Measurements from ENCODE around the gene CLK1. TPM values are rescaled to one million over a fixed set of nuclear protein-coding genes. Genes with fewer than 3 reads are reported as not detected.

Gene CLK1
- total RNA-seq, 1 experiment from 2014 or later: 46.8 TPM

DNA sequence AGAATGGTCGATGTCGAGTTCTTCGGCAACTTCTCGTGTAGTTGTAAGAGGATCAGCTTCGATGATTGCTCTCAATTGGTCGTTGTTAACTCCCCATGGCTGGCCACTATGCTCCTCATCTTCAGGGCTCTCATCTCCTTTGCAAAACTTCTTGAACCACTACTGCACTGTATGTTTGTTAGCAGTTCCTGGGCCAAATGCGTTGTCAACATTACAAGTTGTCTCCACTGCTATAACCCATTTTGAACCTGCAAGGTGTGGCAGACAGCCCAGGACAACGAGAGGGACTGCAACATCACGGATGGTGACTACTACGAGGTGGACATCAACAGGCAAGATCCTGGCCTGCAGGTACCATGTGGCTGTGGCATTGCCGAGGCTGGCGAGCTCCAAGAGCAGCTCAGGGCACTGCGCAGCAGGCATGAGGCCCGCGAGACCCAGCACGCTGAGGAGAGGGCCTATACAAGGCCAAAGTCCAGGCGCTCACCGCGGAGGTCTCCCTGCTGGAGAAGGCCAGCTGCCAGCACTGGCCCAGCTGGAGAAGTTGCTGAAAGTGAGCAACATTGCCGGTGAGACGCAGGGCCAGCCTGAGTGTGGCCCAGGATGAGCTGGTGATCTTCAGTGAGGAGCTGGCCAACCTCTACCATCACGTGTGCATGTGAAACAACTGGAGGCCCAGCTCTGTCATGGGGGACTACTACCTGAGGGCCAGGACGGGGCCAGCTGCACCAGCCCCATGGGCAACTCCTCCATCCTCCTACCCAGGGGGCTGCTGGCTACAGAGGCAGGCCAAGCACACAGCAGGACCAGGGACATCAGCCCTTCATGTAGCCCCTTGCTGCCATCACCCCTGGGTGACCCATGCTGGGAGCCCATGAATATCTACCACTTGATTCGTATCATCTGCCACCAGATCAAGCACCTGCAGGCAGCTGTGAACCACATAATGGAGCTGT, 20.2 kb downstream of the CLK1 start:
- Histone ChIP-seq H3K9me3 (ENCODE audit: control insufficient read depth, low read depth, low read length) (no peaks in the 10 kb centered on the region), H3K4ac (ENCODE audit: low read depth, low read length) (no peak overlapping the region), H2AFZ (ENCODE audit: low read length) (no peak overlapping the region), H3T11ph (ENCODE audit: low read length) (no peak overlapping the region), H2BK12ac (ENCODE audit: insufficient read length, low read depth, low read length) (no peak overlapping the region), H3K56ac (ENCODE audit: insufficient read length, low read depth, low read length) (no peak overlapping the region), H4K8ac (replicated peaks; ENCODE audit: insufficient read length, low read depth, low read length) (no peak overlapping the region), H3K27ac (ENCODE audit: insufficient read length, low read depth, low read length) (no peak overlapping the region), H3K23me2 (ENCODE audit: insufficient read length, low read depth, low read length, poor library complexity, severe bottlenecking) (no peaks in the 10 kb centered on the region), H2BK5ac (ENCODE audit: insufficient read length, low read length) (no peak overlapping the region), H3K23ac (ENCODE audit: insufficient read length, low read depth, low read length) (no peak overlapping the region), H3K9ac (ENCODE audit: extremely low read depth, insufficient read length, low read length) (no peak overlapping the region), H4K20me1 (ENCODE audit: control insufficient read depth, insufficient read depth, insufficient read length) (no peaks in the 10 kb centered on the region), H2AK5ac (ENCODE audit: insufficient read length, low read length) (no peak overlapping the region), H3K79me2 (ENCODE audit: insufficient read depth, low read length) (no peaks in the 10 kb centered on the region), H3K27me3 (ENCODE audit: insufficient read depth, low read length) (no peaks in the 10 kb centered on the region), H3K18ac (ENCODE audit: insufficient read length, low read depth, low read length) (no peak overlapping the region), H2BK15ac (ENCODE audit: low read depth, low read length) (no peak overlapping the region), H3K4me2 (ENCODE audit: insufficient read depth, insufficient read length, low read length) (no peak overlapping the region), H3K4me1 (ENCODE audit: insufficient read depth, low read length) (no peaks in the 10 kb centered on the region; the same call in 1 of the 2 replicates), H3K79me1 (ENCODE audit: insufficient read depth, low read depth, low read length, poor library complexity, severe bottlenecking) (no peaks in the 10 kb centered on the region), H4K5ac (ENCODE audit: insufficient read length, low read depth, low read length) (no peak overlapping the region), H2BK120ac (ENCODE audit: low read depth, low read length, poor library complexity, severe bottlenecking) (no peak overlapping the region), H4K91ac (ENCODE audit: insufficient read length, low read depth, low read length) (no peak overlapping the region), H3K14ac (ENCODE audit: insufficient read depth, low read length) (no peak overlapping the region; the same call in 1 of the 2 replicates), H2BK20ac (ENCODE audit: low read depth, low read length, poor library complexity, severe bottlenecking) (no peak overlapping the region)
- no peaks in the 10 kb centered on the region for H3K36me3 Mint-ChIP-seq (ENCODE audit: insufficient read depth in 1 of 3, low read depth in 3 of 3)
- H3K27ac Mint-ChIP-seq: no peak overlapping the region
- H3K27me3 Mint-ChIP-seq (ENCODE audit: low read depth): no peaks in the 10 kb centered on the region; the same call in none of the 2 replicates
- H3K9me3 Mint-ChIP-seq: no peaks in the 10 kb centered on the region
- H3K4me3 Mint-ChIP-seq: no peak overlapping the region
- no peak for DNase-seq
- WGBS (ENCODE audit: extremely low coverage, insufficient read length, low lambda C conversion rate): no CpG with 5 or more reads among the region's 24 CpGs
- H3K4me1 Mint-ChIP-seq: peaks cover 4 to 7% of the 10 kb centered on the region in 2 experiments; a peak in 2 of 4 replicates
- TF ChIP-seq, protein P1, sequence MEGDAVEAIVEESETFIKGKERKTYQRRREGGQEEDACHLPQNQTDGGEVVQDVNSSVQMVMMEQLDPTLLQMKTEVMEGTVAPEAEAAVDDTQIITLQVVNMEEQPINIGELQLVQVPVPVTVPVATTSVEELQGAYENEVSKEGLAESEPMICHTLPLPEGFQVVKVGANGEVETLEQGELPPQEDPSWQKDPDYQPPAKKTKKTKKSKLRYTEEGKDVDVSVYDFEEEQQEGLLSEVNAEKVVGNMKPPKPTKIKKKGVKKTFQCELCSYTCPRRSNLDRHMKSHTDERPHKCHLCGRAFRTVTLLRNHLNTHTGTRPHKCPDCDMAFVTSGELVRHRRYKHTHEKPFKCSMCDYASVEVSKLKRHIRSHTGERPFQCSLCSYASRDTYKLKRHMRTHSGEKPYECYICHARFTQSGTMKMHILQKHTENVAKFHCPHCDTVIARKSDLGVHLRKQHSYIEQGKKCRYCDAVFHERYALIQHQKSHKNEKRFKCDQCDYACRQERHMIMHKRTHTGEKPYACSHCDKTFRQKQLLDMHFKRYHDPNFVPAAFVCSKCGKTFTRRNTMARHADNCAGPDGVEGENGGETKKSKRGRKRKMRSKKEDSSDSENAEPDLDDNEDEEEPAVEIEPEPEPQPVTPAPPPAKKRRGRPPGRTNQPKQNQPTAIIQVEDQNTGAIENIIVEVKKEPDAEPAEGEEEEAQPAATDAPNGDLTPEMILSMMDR (conservative IDR thresholded peaks at IDR 0.05): no peak

Measured in H9 (cell line).